ENCODE measurements around the gene OSER1. TPM values are rescaled to one million over a fixed set of nuclear protein-coding genes. Genes with fewer than 3 reads are reported as not detected.

OSER1 gene
- polyA plus RNA-seq, 1 donor (not counting 4 experiments of a cell fraction or from before 2014, with no cell fraction given) = 41.5 TPM

- Histone ChIP-seq H4K20me1 (ENCODE audit: control insufficient read depth, extremely low read depth, insufficient read depth, low read length) (no peaks in the 10 kb centered on the region), H3K79me2 (ENCODE audit: control insufficient read depth, insufficient read depth, low read length) (peaks cover 18% of the 10 kb centered on the region), H3K9ac (ENCODE audit: control insufficient read depth, extremely low read depth, insufficient read depth, low read length) (no peak overlapping the region), H3K36me3 (ENCODE audit: control insufficient read depth in 2 of 2, extremely low read depth in 1 of 2, insufficient read depth in 2 of 2, low read length in 2 of 2) (no peaks in the 10 kb centered on the region), H2AFZ (ENCODE audit: control insufficient read depth, low read length) (no peak overlapping the region), H3K4me3 (ENCODE audit: control insufficient read depth in 2 of 3, extremely low read depth in 1 of 3, insufficient read depth in 2 of 3, low read depth in 1 of 3, low read length in 3 of 3) (no peak overlapping the region), H3K9me1 (ENCODE audit: control insufficient read depth, extremely low read depth, insufficient read depth, low read length) (no peaks in the 10 kb centered on the region), H3K9me3 (ENCODE audit: control insufficient read depth, low read depth, low read length) (no peaks in the 10 kb centered on the region), H3K4me2 (ENCODE audit: control insufficient read depth, extremely low read depth, insufficient read depth, low read depth, low read length) (peak overlapping the region; percentile 44), H3K4me1 (ENCODE audit: control insufficient read depth, extremely low read depth, insufficient read depth, low read length) (peaks cover 58% of the 10 kb centered on the region), H3K27ac (ENCODE audit: control insufficient read depth, insufficient read depth, low read length) (no peak overlapping the region), H3K27me3 (ENCODE audit: control insufficient read depth, extremely low read depth, insufficient read depth, low read length) (no peaks in the 10 kb centered on the region)
- dilution Hi-C loops (cut with MboI; ENCODE audit: extremely low pct_ligation_motif_present, low sequenced_read_pairs) = no loop called here
- TF ChIP-seq CTCF (optimal IDR thresholded peaks at IDR 0.05 in 1 of 3, IDR thresholded peaks at IDR 0.05 in 1 of 3, conservative IDR thresholded peaks at IDR 0.05 in 1 of 3; ENCODE audit: extremely low read depth in 1 of 3, insufficient read depth in 2 of 3, low read length in 3 of 3) = no peak
- no peak for TF ChIP-seq EZH2 (IDR thresholded peaks at IDR 0.05; ENCODE audit: low read length)
- FAIRE-seq (no peak), DNase-seq (ENCODE audit: low read depth, low spot score) (no peak)
Observed at GRCh38 chr20:44182135-44182765, 28.3 kb downstream of the OSER1 start.

- Histone ChIP-seq H3K27me3 (ENCODE audit: control insufficient read depth, extremely low read depth, insufficient read depth, low read length) (no peaks in the 10 kb centered on the region), H3K27ac (ENCODE audit: control insufficient read depth, insufficient read depth, low read length) (no peak overlapping the region), H4K20me1 (ENCODE audit: control insufficient read depth, extremely low read depth, insufficient read depth, low read length) (no peaks in the 10 kb centered on the region), H3K36me3 (ENCODE audit: control insufficient read depth in 2 of 2, extremely low read depth in 1 of 2, insufficient read depth in 2 of 2, low read length in 2 of 2) (no peaks in the 10 kb centered on the region), H3K4me1 (ENCODE audit: control insufficient read depth, extremely low read depth, insufficient read depth, low read length) (peaks cover 61% of the 10 kb centered on the region), H3K4me2 (ENCODE audit: control insufficient read depth, extremely low read depth, insufficient read depth, low read depth, low read length) (peak overlapping the region; percentile 66), H3K9ac (ENCODE audit: control insufficient read depth, extremely low read depth, insufficient read depth, low read length) (no peak overlapping the region), H3K9me1 (ENCODE audit: control insufficient read depth, extremely low read depth, insufficient read depth, low read length) (no peaks in the 10 kb centered on the region), H3K4me3 (ENCODE audit: control insufficient read depth in 2 of 3, extremely low read depth in 1 of 3, insufficient read depth in 2 of 3, low read depth in 1 of 3, low read length in 3 of 3) (no peak overlapping the region), H3K79me2 (ENCODE audit: control insufficient read depth, insufficient read depth, low read length) (peaks cover 17% of the 10 kb centered on the region), H2AFZ (ENCODE audit: control insufficient read depth, low read length) (no peak overlapping the region), H3K9me3 (ENCODE audit: control insufficient read depth, low read depth, low read length) (no peaks in the 10 kb centered on the region)
- no peak for TF ChIP-seq CTCF (optimal IDR thresholded peaks at IDR 0.05 in 1 of 3, IDR thresholded peaks at IDR 0.05 in 1 of 3, conservative IDR thresholded peaks at IDR 0.05 in 1 of 3; ENCODE audit: extremely low read depth in 1 of 3, insufficient read depth in 2 of 3, low read length in 3 of 3)
- no peak for TF ChIP-seq EZH2 (IDR thresholded peaks at IDR 0.05; ENCODE audit: low read length)
- dilution Hi-C loops (cut with MboI; ENCODE audit: extremely low pct_ligation_motif_present, low sequenced_read_pairs) = no loop called here
- DNase-seq (ENCODE audit: low read depth, low spot score) = no peak
- no peak for FAIRE-seq
Observed at GRCh38 chr20:44181611-44182010, 29.0 kb downstream of the OSER1 start.
